ENCODE results near the gene RELT. TPM values are rescaled to one million over a fixed set of nuclear protein-coding genes. Genes with fewer than 3 reads are reported as not detected.

Gene RELT
- total and polyA plus RNA-seq, 2 experiments from 2014 or later = 2.0 to 6.3 TPM

GRCh38 chr11:73337846-73338245, 38.4 kb upstream of the RELT start:
- H3K27me3 Mint-ChIP-seq (ENCODE audit: insufficient read depth, low read depth, poor library complexity) = peaks cover 50% of the 10 kb centered on the region
- H3K27me3 ChIP-seq (ENCODE audit: insufficient read depth) = peaks cover 46% of the 10 kb centered on the region
- H3K9me3 Mint-ChIP-seq = no peaks in the 10 kb centered on the region
- H3K79me2 ChIP-seq (replicated peaks; ENCODE audit: insufficient read depth) = no peaks in the 10 kb centered on the region
- peaks cover 15% of the 10 kb centered on the region for H4K20me1 ChIP-seq (replicated peaks; ENCODE audit: insufficient read depth)
- no peaks in the 10 kb centered on the region for H3K36me3 ChIP-seq (ENCODE audit: insufficient read depth)
- H3K4me3 ChIP-seq = no peak overlapping the region
- no peaks in the 10 kb centered on the region for H3K9me2 ChIP-seq (ENCODE audit: insufficient read depth)
- TF ChIP-seq ZNF114 (CRISPR knock-in tag; IDR thresholded peaks at IDR 0.05) (no peak), ETS1 (IDR thresholded peaks at IDR 0.05) (no peak), STAT1 (IDR thresholded peaks at IDR 0.05; ENCODE audit: unreplicated experiment) (no peak), ZNF331 (CRISPR knock-in tag; IDR thresholded peaks at IDR 0.05; ENCODE audit: low read depth) (no peak), EZH2phosphoT487 (IDR thresholded peaks at IDR 0.05; ENCODE audit: unreplicated experiment) (no peak), REST (IDR thresholded peaks at IDR 0.05; ENCODE audit: unreplicated experiment) (no peak), NANOG (IDR thresholded peaks at IDR 0.05; ENCODE audit: borderline replicate concordance) (no peak), JUNB (IDR thresholded peaks at IDR 0.05; ENCODE audit: unreplicated experiment) (no peak), CREB1 (CRISPR knock-in tag; IDR thresholded peaks at IDR 0.05; ENCODE audit: low read depth) (no peak)
- no peaks in the 10 kb centered on the region; the same call in 2 of the 3 replicates for H3K36me3 Mint-ChIP-seq (ENCODE audit: low read depth)
- ATAC-seq (no peak), DNase-seq (ENCODE audit: low spot score) (no peak)
- H3K27ac Mint-ChIP-seq = no peak overlapping the region
- H3K4me1 ChIP-seq (ENCODE audit: insufficient read depth) = peaks cover 24% of the 10 kb centered on the region
- H3F3A ChIP-seq (replicated peaks; ENCODE audit: low read depth) = 0 out of 2 replicates have a peak, but pooled peaks cover 3% of the 10 kb centered on the region
- peaks cover 26% of the 10 kb centered on the region for H3K4me1 Mint-ChIP-seq
- H3K4me3 Mint-ChIP-seq = no peak overlapping the region
- no peak overlapping the region for H3K27ac ChIP-seq (ENCODE audit: low read depth)
- no peak overlapping the region for H2AFZ ChIP-seq
- H3K4me2 ChIP-seq = no peak overlapping the region

- DNase-seq (ENCODE audit: low spot score) (no peak), ATAC-seq (no peak)
- no peaks in the 10 kb centered on the region for H3K79me2 ChIP-seq (replicated peaks; ENCODE audit: insufficient read depth)
- H3K36me3 ChIP-seq (ENCODE audit: insufficient read depth) = no peaks in the 10 kb centered on the region
- no peaks in the 10 kb centered on the region for H3F3A ChIP-seq (replicated peaks; ENCODE audit: low read depth)
- H3K27me3 Mint-ChIP-seq (ENCODE audit: insufficient read depth, low read depth, poor library complexity) = peaks cover 47% of the 10 kb centered on the region
- H3K4me1 Mint-ChIP-seq = peaks cover 23% of the 10 kb centered on the region
- no peak overlapping the region for H2AFZ ChIP-seq
- no peak overlapping the region for H3K4me3 ChIP-seq
- H3K4me2 ChIP-seq = no peak overlapping the region
- no peak for TF ChIP-seq NANOG (IDR thresholded peaks at IDR 0.05; ENCODE audit: borderline replicate concordance)
- no peak for TF ChIP-seq ZNF114 (CRISPR knock-in tag; IDR thresholded peaks at IDR 0.05)
- no peak for TF ChIP-seq EZH2 (IDR thresholded peaks at IDR 0.05; ENCODE audit: low read depth, unreplicated experiment)
- no peak for TF ChIP-seq REST (IDR thresholded peaks at IDR 0.05; ENCODE audit: unreplicated experiment)
- H3K27me3 ChIP-seq (ENCODE audit: insufficient read depth) = peaks cover 43% of the 10 kb centered on the region
- peaks cover 15% of the 10 kb centered on the region for H4K20me1 ChIP-seq (replicated peaks; ENCODE audit: insufficient read depth)
- no peak overlapping the region for H3K27ac ChIP-seq (ENCODE audit: low read depth)
- no peaks in the 10 kb centered on the region; the same call in 2 of the 3 replicates for H3K36me3 Mint-ChIP-seq (ENCODE audit: low read depth)
- no peak overlapping the region for H3K4me3 Mint-ChIP-seq
- H3K4me1 ChIP-seq (ENCODE audit: insufficient read depth) = peaks cover 21% of the 10 kb centered on the region
- no peaks in the 10 kb centered on the region for H3K9me3 Mint-ChIP-seq
- no peaks in the 10 kb centered on the region for H3K9me2 ChIP-seq (ENCODE audit: insufficient read depth)
- no peak overlapping the region for H3K27ac Mint-ChIP-seq
Measured at GRCh38 chr11:73338279-73338678, 37.9 kb upstream of the RELT start.

Measured in GM23338 (cell line).